ENCODE results near the gene ABCC1.

ABCC1 gene

GRCh38 chr16:16131204-16131603, 181.8 kb downstream of the ABCC1 start:
- no peaks in the 10 kb centered on the region for H3K27me3 ChIP-seq (ENCODE audit: low read length)
- H3K79me2 ChIP-seq (ENCODE audit: insufficient read depth, low read length), result no peaks in the 10 kb centered on the region
- H3K4me3 ChIP-seq (ENCODE audit: insufficient read depth, low read length, poor library complexity, severe bottlenecking), result no peak overlapping the region
- no peak overlapping the region for H3K4me2 ChIP-seq (ENCODE audit: low read depth, low read length, poor library complexity, severe bottlenecking)
- H3K9ac ChIP-seq (ENCODE audit: low read length), result no peak overlapping the region
- 0 out of 2 replicates have a peak, but pooled peaks cover 4% of the 10 kb centered on the region for H3F3A ChIP-seq (ENCODE audit: insufficient read depth)
- H3K36me3 ChIP-seq (ENCODE audit: low read length), result peaks cover 2% of the 10 kb centered on the region; the same call in 1 of the 2 replicates
- no peak for TF ChIP-seq CTCF (IDR thresholded peaks at IDR 0.05; ENCODE audit: insufficient read depth, low read length, poor library complexity, severe bottlenecking)
- no peaks in the 10 kb centered on the region for H3K9me2 ChIP-seq (replicated peaks; ENCODE audit: insufficient read depth, low read length)
- no peak overlapping the region for H3K27ac ChIP-seq (ENCODE audit: low read depth, low read length)
- no peaks in the 10 kb centered on the region for H4K20me1 ChIP-seq (ENCODE audit: low read depth, low read length)
- no peaks in the 10 kb centered on the region for H3K9me3 ChIP-seq (ENCODE audit: insufficient read depth, low read length)
- H2AFZ ChIP-seq (ENCODE audit: low read depth, low read length, severe bottlenecking), result no peak overlapping the region

DNA sequence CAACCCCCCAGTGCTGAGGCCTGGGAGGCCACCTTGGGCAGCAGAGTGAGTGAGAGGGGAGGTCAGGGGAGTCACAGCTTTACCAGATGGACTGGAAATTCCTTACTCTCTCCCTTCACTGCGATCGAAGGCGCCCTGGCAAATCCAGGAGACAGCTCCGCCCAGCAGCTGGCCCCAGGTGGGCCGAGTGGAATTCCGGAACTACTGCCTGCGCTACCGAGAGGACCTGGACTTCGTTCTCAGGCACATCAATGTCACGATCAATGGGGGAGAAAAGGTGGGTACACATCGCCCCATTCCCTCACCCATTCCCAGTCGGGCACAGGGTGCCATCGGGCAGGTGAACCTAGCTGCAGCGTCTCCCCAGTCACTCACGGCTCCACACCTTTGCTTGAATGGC, 182.2 kb downstream of the ABCC1 start:
- Histone ChIP-seq H3K4me2 (ENCODE audit: low read depth, low read length, poor library complexity, severe bottlenecking) (no peak overlapping the region), H3K27ac (ENCODE audit: low read depth, low read length) (no peak overlapping the region), H3K9ac (ENCODE audit: low read length) (no peak overlapping the region), H4K20me1 (ENCODE audit: low read depth, low read length) (no peaks in the 10 kb centered on the region), H3K79me2 (ENCODE audit: insufficient read depth, low read length) (no peaks in the 10 kb centered on the region), H3F3A (ENCODE audit: insufficient read depth) (0 out of 2 replicates have a peak, but pooled peaks cover 2% of the 10 kb centered on the region), H3K9me3 (ENCODE audit: insufficient read depth, low read length) (no peaks in the 10 kb centered on the region), H3K4me3 (ENCODE audit: insufficient read depth, low read length, poor library complexity, severe bottlenecking) (no peak overlapping the region), H3K27me3 (ENCODE audit: low read length) (no peaks in the 10 kb centered on the region), H3K9me2 (replicated peaks; ENCODE audit: insufficient read depth, low read length) (no peaks in the 10 kb centered on the region), H2AFZ (ENCODE audit: low read depth, low read length, severe bottlenecking) (no peak overlapping the region), H3K36me3 (ENCODE audit: low read length) (peaks cover 2% of the 10 kb centered on the region; the same call in 1 of the 2 replicates)
- TF ChIP-seq CTCF (IDR thresholded peaks at IDR 0.05; ENCODE audit: insufficient read depth, low read length, poor library complexity, severe bottlenecking) (no peak), EZH2phosphoT487 (conservative IDR thresholded peaks at IDR 0.05; ENCODE audit: low read length) (no peak)

GRCh38 chr16:16133943-16134604, 184.7 kb downstream of the ABCC1 start:
- H3K27ac ChIP-seq (ENCODE audit: low read depth, low read length), result no peak overlapping the region
- TF ChIP-seq EZH2phosphoT487 (conservative IDR thresholded peaks at IDR 0.05; ENCODE audit: low read length) (no peak), CTCF (IDR thresholded peaks at IDR 0.05; ENCODE audit: insufficient read depth, low read length, poor library complexity, severe bottlenecking) (no peak)
- peaks cover 2% of the 10 kb centered on the region; the same call in 1 of the 2 replicates for H3K36me3 ChIP-seq (ENCODE audit: low read length)
- no peak overlapping the region for H2AFZ ChIP-seq (ENCODE audit: low read depth, low read length, severe bottlenecking)
- H3K9ac ChIP-seq (ENCODE audit: low read length), result no peak overlapping the region
- no peaks in the 10 kb centered on the region for H3K9me3 ChIP-seq (ENCODE audit: insufficient read depth, low read length)
- H3K4me2 ChIP-seq (ENCODE audit: low read depth, low read length, poor library complexity, severe bottlenecking), result no peak overlapping the region
- no peak overlapping the region for H3K4me3 ChIP-seq (ENCODE audit: insufficient read depth, low read length, poor library complexity, severe bottlenecking)
- no peaks in the 10 kb centered on the region for H4K20me1 ChIP-seq (ENCODE audit: low read depth, low read length)
- no peaks in the 10 kb centered on the region for H3F3A ChIP-seq (ENCODE audit: insufficient read depth)
- H3K9me2 ChIP-seq (replicated peaks; ENCODE audit: insufficient read depth, low read length), result no peaks in the 10 kb centered on the region
- no peaks in the 10 kb centered on the region for H3K79me2 ChIP-seq (ENCODE audit: insufficient read depth, low read length)
- no peaks in the 10 kb centered on the region for H3K27me3 ChIP-seq (ENCODE audit: low read length)

Data from SU-DHL-6 (cell line).